Measurements from ENCODE around the gene ADCY10. TPM values are rescaled to one million over a fixed set of nuclear protein-coding genes. Genes with fewer than 3 reads are reported as not detected.

Gene ADCY10
- total and polyA plus RNA-seq, 2 of the 4 experiments (the other 2 are of a cell fraction) = under 0.01 to 0.03 TPM

GRCh38 chr1:167909691-167910180, 4.2 kb downstream of the ADCY10 start:
- dilution Hi-C loops (cut with HindIII; ENCODE audit: low sequenced_read_pairs, unreplicated experiment) = no loop called here
- H3K9me1 ChIP-seq (ENCODE audit: insufficient read depth, low read length) = 0 out of 2 replicates have a peak, but pooled peaks cover 6% of the 10 kb centered on the region
- H3K27ac ChIP-seq (ENCODE audit: insufficient read depth, low read length) = no peak overlapping the region
- H3K4me3 ChIP-seq (ENCODE audit: insufficient read depth, low read depth, low read length) = no peak overlapping the region
- TF ChIP-seq NFE2L2 (IDR thresholded peaks at IDR 0.05; ENCODE audit: low read depth, low read length) (no peak), ELK1 (IDR thresholded peaks at IDR 0.05; ENCODE audit: borderline replicate concordance, low read depth, low read length) (no peak), MAZ (IDR thresholded peaks at IDR 0.05; ENCODE audit: borderline replicate concordance, low read depth, low read length) (no peak), CTCF (conservative IDR thresholded peaks at IDR 0.05; ENCODE audit: low read depth, low read length) (no peak), USF2 (IDR thresholded peaks at IDR 0.05; ENCODE audit: low read depth, low read length) (no peak)
- no peaks in the 10 kb centered on the region for H3K79me1 ChIP-seq (ENCODE audit: low read depth in 1 of 2, low read length in 2 of 2)
- ChIA-PET POLR2A (ENCODE audit: unreplicated experiment) (no interaction called here), CTCF (interaction anchor here (0.6 to 1.4 kb wide), 3 partner anchors 9 to 172 kb away, joined by 3 to 4 read pairs (median 3); no protein-coding TSS in a partner anchor)
- H3K4me1 ChIP-seq (ENCODE audit: control insufficient read depth, insufficient read depth, low read length) = peaks cover 3% of the 10 kb centered on the region
- no peak overlapping the region for H3K56ac ChIP-seq (ENCODE audit: extremely low read depth, insufficient read depth, low read length)
- no peak overlapping the region for H3K23ac ChIP-seq (ENCODE audit: low read depth, low read length)
- BruUV-seq (replicated peaks) = no TSS peak
- in situ Hi-C loops (cut with MboI; ENCODE audit: low sequenced_read_pairs) = no loop called here
- no CpG with 5 or more reads among the region's 6 CpGs for WGBS, 2 experiments (ENCODE audit: extremely low coverage in 2 of 2, insufficient read length in 1 of 2)
- no peak overlapping the region for H4K91ac ChIP-seq (ENCODE audit: insufficient read depth, low read depth, low read length)
- peaks cover 4% of the 10 kb centered on the region; the same call in 1 of the 2 replicates for H3K9me3 ChIP-seq (ENCODE audit: control insufficient read depth, insufficient read depth, low read length)
- peaks cover 6% of the 10 kb centered on the region for H4K20me1 ChIP-seq (ENCODE audit: insufficient read depth, low read length)
- intact Hi-C loops (cut with micrococcal nuclease) = loop anchor here (2.0 kb wide), 1 partner anchor 55 kb away; no protein-coding TSS in a partner anchor
- no peak overlapping the region for H2BK20ac ChIP-seq (ENCODE audit: low read depth, low read length)
- H3K14ac ChIP-seq (replicated peaks; ENCODE audit: low read depth, low read length) = no peak overlapping the region
- H2AFZ ChIP-seq (replicated peaks; ENCODE audit: low read length, poor library complexity) = no peak overlapping the region
- H3K36me3 ChIP-seq (ENCODE audit: control insufficient read depth, insufficient read depth, low read length) = peaks cover 5% of the 10 kb centered on the region
- ATAC-seq (ENCODE audit: low read depth) (no peak), DNase-seq (no peak)
- no peak overlapping the region for H2BK5ac ChIP-seq (ENCODE audit: low read depth, low read length, poor library complexity, severe bottlenecking)
- no peak overlapping the region for H2BK120ac ChIP-seq (ENCODE audit: low read depth, low read length)
- no peak overlapping the region for H2AK9ac ChIP-seq (replicated peaks; ENCODE audit: low read depth, low read length, poor library complexity)
- H4K5ac ChIP-seq (ENCODE audit: low read depth, low read length) = no peak overlapping the region
- H3K27me3 ChIP-seq (ENCODE audit: control insufficient read depth, insufficient read depth, low read length) = no peaks in the 10 kb centered on the region
- no peak overlapping the region for H3K18ac ChIP-seq (ENCODE audit: low read depth, low read length)
- H3K9ac ChIP-seq (ENCODE audit: low read depth, low read length) = no peak overlapping the region
- H3K4ac ChIP-seq (ENCODE audit: low read depth, low read length) = no peak overlapping the region
- H2AK5ac ChIP-seq (ENCODE audit: low read depth, low read length) = no peak overlapping the region
- H4K8ac ChIP-seq (ENCODE audit: low read depth in 2 of 2, low read length in 2 of 2) = no peak overlapping the region
- no peak overlapping the region for H2BK15ac ChIP-seq (ENCODE audit: low read depth, low read length)
- H3K4me2 ChIP-seq (ENCODE audit: low read depth, low read length) = no peak overlapping the region

Data from IMR-90 (cell line).